Esophagus (tissue), 2 donors: ENCODE results near the gene RHOV. TPM values are rescaled to one million over a fixed set of nuclear protein-coding genes. Genes with fewer than 3 reads are reported as not detected.
A peak's percentile ranks its signal among the peaks of the same experiment; 100 is the strongest.

Experiments used
- H3K27ac ChIP-seq, 2 donors: one replicate each; pipeline ENCODE4 v1.5.1; 2013; ENCODE audit warnings: low read depth in 2 of 2, mild to moderate bottlenecking in 2 of 2, inconsistent platforms in 1 of 2, low read length in 1 of 2, moderate library complexity in 1 of 2
- H3K27me3 ChIP-seq, 2 donors: one replicate each; pipeline ENCODE4 v1.6.1; 2013; ENCODE audit warnings: low read length in 2 of 2, control low read depth in 1 of 2, mild to moderate bottlenecking in 1 of 2; ENCODE audit not compliant: insufficient read depth in 2 of 2, control insufficient read depth in 1 of 2
- H3K36me3 ChIP-seq, 2 donors: one replicate each; pipeline ENCODE4 v1.6.1; 2013; ENCODE audit warnings: low read length in 1 of 2; ENCODE audit not compliant: control insufficient read depth in 2 of 2, insufficient read depth in 2 of 2
- H3K4me1 ChIP-seq, 2 donors: one replicate each; pipeline ENCODE4 v1.6.1; 2013; ENCODE audit warnings: low read length in 1 of 2; ENCODE audit not compliant: control insufficient read depth in 2 of 2, insufficient read depth in 2 of 2
- H3K4me3 ChIP-seq, 2 donors: one replicate each; pipeline ENCODE4 v1.5.1; 2013; ENCODE audit warnings: low read length in 2 of 2, mild to moderate bottlenecking in 2 of 2, low read depth in 1 of 2, moderate library complexity in 1 of 2
- H3K9me3 ChIP-seq, 2 donors: one replicate each; pipeline ENCODE4 v1.6.1; 2013; ENCODE audit warnings: mild to moderate bottlenecking in 2 of 2, low read depth in 1 of 2, low read length in 1 of 2, moderate library complexity in 1 of 2; ENCODE audit not compliant: control insufficient read depth in 2 of 2, insufficient read depth in 1 of 2
- WGBS, 2 donors: extraction: QIAGEN DNeasy Blood & Tissue Kit; methylation state at CpG; one replicate each; pipeline ENCODE4 v1.1.7; 2013; 5-methylcytosine and 5-hydroxymethylcytosine counted together
- polyA plus RNA-seq, 2 donors: library from polyadenylated mRNA; stranded (reverse); fragments of 200-250 nt; gene quantifications; one replicate each; pipeline ENCODE4 v1.2.3, GENCODE V29; 2013
- donor health status: healthy with polysubstance abuse.
- donor health status: Bipolar disorder and iron deficiency.

The RHOV gene
- polyA plus RNA-seq, 2 donors, result 137 to 138 TPM

GRCh38 chr15:40878785-40879184, 4.8 kb upstream of the RHOV start:
- WGBS, 2 donors, result 47 to 69% methylated on average over 1 of the region's 1 CpG
- Histone ChIP-seq H3K4me3 (no peak overlapping the region), H3K36me3 (no peaks in the 10 kb centered on the region), H3K9me3 (peaks cover 0 to 3% of the 10 kb centered on the region in 2 donors), H3K4me1 (peaks cover 0 to 3% of the 10 kb centered on the region in 2 donors), H3K27me3 (no peaks in the 10 kb centered on the region), H3K27ac (peak overlapping the region; percentile 84 to 89)

GRCh38 chr15:40877694-40878093, 3.7 kb upstream of the RHOV start:
- Histone ChIP-seq H3K9me3 (peaks cover 0 to 3% of the 10 kb centered on the region in 2 donors), H3K4me1 (peaks cover 0 to 3% of the 10 kb centered on the region in 2 donors), H3K36me3 (no peaks in the 10 kb centered on the region), H3K27me3 (no peaks in the 10 kb centered on the region), H3K27ac (peak overlapping the region; percentile 8 to 50), H3K4me3 (no peak overlapping the region)
- WGBS, 2 donors, result 51 to 64% methylated on average over 2 of the region's 2 CpGs

GRCh38 chr15:40875991-40876730, 2.1 kb upstream of the RHOV start:
- Histone ChIP-seq H3K27ac (peak overlapping the region; percentile 43 to 70), H3K4me1 (peaks cover 0 to 3% of the 10 kb centered on the region in 2 donors), H3K9me3 (no peaks in the 10 kb centered on the region), H3K4me3 (no peak overlapping the region), H3K27me3 (no peaks in the 10 kb centered on the region), H3K36me3 (no peaks in the 10 kb centered on the region)
- WGBS, 2 donors, result 75 to 79% methylated on average over 6 of the region's 6 CpGs

- H3K4me1 ChIP-seq, result peaks cover 0 to 3% of the 10 kb centered on the region in 2 donors
- H3K27me3 ChIP-seq, result no peaks in the 10 kb centered on the region
- no peaks in the 10 kb centered on the region for H3K36me3 ChIP-seq
- H3K4me3 ChIP-seq, result peak overlapping the region; percentile 77 to 82
- 45 to 54% methylated on average over 33 of the region's 33 CpGs for WGBS, 2 donors
- peak overlapping the region; percentile 96 to 97 for H3K27ac ChIP-seq
- no peaks in the 10 kb centered on the region for H3K9me3 ChIP-seq
Measured at GRCh38 chr15:40872791-40873693, 992 bp downstream of the RHOV start.

- Histone ChIP-seq H3K36me3 (no peaks in the 10 kb centered on the region), H3K9me3 (no peaks in the 10 kb centered on the region), H3K4me1 (peaks cover 0 to 3% of the 10 kb centered on the region in 2 donors), H3K27ac (peak overlapping the region; percentile 96 to 97), H3K27me3 (no peaks in the 10 kb centered on the region), H3K4me3 (peak overlapping the region; percentile 77 to 82)
- 53 to 56% methylated on average over 13 of the region's 13 CpGs for WGBS, 2 donors
Measured at GRCh38 chr15:40871749-40872617, 2.1 kb downstream of the RHOV start.

GRCh38 chr15:40870716-40871115, 3.3 kb downstream of the RHOV start:
- H3K9me3 ChIP-seq, result no peaks in the 10 kb centered on the region
- 82% methylated on average over 1 of the region's 1 CpG for WGBS, 2 donors
- no peaks in the 10 kb centered on the region for H3K27me3 ChIP-seq
- no peaks in the 10 kb centered on the region for H3K36me3 ChIP-seq
- no peak overlapping the region for H3K4me3 ChIP-seq
- H3K27ac ChIP-seq, result peak overlapping the region; percentile 96 to 97
- no peaks in the 10 kb centered on the region for H3K4me1 ChIP-seq

- H3K4me3 ChIP-seq, result no peak overlapping the region
- H3K9me3 ChIP-seq, result no peaks in the 10 kb centered on the region
- H3K27ac ChIP-seq, result peak overlapping the region; percentile 96 to 97
- H3K36me3 ChIP-seq, result no peaks in the 10 kb centered on the region
- peaks cover 2 to 5% of the 10 kb centered on the region in 2 donors for H3K4me1 ChIP-seq
- H3K27me3 ChIP-seq, result no peaks in the 10 kb centered on the region
- WGBS, 2 donors, result 61 to 72% methylated on average over 5 of the region's 5 CpGs
Measured at GRCh38 chr15:40869686-40870085, 4.3 kb downstream of the RHOV start.

- Histone ChIP-seq H3K36me3 (no peaks in the 10 kb centered on the region), H3K27me3 (no peaks in the 10 kb centered on the region), H3K27ac (peak overlapping the region; percentile 2 to 36), H3K9me3 (no peaks in the 10 kb centered on the region), H3K4me3 (no peak overlapping the region), H3K4me1 (peaks cover 2 to 17% of the 10 kb centered on the region in 2 donors)
- WGBS, 2 donors, result 92 to 96% methylated on average over 4 of the region's 4 CpGs
Measured at GRCh38 chr15:40867199-40867598, 6.8 kb downstream of the RHOV start.
